GM19452 (cell line): Measurements from ENCODE around the gene COX7B.
"Not testable (repeated sequence)": the region's sequence is repeated elsewhere in the genome, so short reads cannot be mapped to it uniquely, and the experiment has no call there.

Experiments
- ATAC-seq: cut with Tn5 transposase; IDR thresholded peaks from one replicate; pipeline ENCODE4 v1.9.1; 2021; ENCODE audit not compliant: unreplicated experiment

The COX7B gene

DNA sequence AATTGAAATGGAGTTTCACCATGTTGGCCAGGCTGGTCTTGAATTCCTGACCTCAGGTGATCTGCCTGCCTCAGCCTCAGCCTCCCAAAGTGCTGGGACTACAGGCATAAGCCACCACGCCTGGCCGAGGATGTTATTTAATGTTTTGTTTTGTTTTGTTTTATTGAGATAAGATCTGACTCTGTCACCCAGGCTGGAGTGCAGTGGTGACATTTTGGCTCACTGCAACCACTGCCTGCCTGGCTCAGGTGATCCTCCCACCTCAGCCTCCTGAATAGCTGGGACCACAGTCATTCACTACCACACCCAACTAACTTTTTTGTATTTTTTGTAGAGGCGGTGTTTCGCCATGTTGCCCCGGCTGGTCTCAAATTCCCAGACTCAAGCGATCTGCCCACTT lies 45.8 kb downstream of the COX7B start:
- ATAC-seq = not testable (repeated sequence)

DNA sequence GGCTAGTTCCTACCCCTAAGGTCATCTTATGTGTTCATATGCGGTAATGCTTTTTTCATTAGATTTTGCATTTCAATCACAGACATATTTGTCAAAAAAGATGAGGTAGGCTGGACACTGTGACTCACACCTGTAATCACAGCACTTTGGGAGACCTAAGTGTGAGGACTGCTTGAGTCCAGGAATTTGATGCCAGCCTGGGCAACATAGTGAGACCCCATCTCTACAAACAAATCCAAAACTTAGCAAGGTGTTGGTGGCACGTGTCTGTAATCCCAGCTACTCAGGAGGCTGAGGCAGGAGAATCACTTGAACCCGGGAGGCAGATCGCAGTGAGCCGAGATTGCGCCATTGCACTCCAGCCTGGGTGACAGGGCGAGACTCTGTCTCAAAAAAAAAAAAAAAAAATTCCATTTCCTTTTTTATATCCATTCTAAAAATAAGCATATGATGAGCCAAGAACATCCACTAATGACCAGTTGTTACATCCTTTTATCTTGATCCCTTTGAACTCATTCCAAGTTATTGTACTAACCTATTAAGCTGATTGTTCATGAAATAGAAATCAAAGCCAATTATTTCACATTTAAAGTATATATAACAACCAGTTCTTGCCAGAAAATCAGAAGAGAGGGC lies 46.8 kb downstream of the COX7B start:
- ATAC-seq = no peak

DNA sequence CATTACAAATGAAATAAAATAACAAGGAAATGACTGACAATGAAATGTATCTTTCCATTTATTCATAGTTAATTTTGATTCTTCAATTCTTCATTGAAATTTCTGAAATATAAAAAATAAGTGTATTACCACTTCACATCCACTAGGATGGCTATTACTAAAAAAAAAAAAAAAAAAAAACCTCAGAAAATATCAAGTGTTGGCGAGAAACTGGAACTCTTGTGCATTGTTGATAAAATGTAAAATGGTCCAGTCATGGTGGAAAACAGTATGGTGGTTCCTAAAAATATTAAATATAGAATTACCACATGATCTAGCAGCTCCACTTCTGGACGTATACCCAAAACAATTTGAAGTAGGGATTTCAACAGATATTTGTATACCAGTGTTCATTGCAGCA lies 47.3 kb downstream of the COX7B start:
- no peak for ATAC-seq

DNA sequence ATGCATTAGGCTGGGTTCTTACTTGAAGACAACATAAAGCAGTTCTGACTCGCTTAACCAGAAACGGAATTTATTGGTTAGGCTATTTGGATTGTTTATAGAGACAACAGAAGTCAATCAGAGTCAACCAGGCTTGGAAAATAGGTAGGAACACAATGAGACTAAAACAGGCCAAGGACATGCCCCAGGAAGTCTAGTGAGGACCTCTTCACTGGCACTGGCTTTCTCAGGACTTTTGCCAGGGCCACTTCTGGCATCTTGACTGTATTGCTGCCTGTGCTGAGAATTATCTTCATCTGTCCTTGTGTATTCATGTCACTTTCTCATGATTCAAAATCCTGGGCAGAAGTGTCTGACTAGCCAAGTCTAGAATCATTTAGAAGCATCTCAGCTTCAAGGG lies 50.6 kb downstream of the COX7B start:
- ATAC-seq = no peak

DNA sequence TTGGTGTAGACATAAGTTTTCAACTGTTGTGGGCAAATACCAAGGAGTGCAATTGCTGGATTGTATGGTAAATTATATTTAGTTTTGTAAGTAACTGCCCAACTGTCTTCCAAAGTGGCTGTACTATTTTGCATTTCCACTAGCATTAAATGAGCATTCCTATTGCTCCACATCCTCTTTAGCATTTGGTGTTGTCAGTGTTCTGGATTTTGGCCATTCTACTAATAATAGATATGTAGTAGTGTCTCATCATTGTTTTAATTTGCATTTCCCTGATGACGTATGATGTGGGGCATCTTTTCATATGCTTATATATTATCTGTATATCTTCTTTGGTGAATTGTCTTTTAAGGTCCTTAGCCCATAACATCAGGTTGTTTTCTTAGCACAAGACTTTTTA lies 52.9 kb downstream of the COX7B start:
- ATAC-seq = no peak

DNA sequence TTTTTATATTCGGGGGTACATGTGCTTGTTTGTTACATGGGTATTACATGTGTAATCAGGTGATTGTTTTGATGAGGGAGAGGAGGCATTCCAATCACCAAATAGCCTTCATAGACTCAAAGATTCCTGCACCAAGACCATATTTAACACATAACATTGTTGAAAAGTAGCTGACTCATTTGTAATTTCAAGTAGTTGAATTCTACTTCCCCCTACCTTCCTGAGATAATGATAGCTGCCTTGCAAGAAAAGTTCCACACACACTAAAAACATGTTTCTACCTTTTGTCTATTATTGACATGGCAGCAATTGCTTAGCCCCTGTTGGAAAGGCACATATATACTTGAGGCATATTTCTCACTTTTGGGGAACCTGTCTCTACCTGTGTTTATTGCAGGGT lies 54.0 kb downstream of the COX7B start:
- ATAC-seq = no peak

DNA sequence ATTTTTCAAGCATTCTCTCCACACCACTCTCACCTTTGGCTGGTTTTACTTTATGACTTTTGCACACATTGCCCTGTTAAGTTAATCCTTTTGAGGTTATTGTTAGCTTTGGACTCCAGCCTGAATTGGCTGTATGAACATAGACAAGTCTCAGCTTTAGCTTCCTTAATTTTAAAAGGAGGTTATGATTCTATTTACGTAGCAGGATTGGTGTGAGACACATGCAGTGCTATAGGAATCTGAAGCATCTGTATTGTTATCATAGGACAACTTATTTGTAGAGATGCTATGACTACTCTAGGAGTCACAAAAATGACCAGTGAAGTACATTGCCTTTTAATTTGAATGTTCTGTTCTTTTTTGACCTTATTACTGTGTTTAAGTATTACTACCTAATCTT lies 54.4 kb downstream of the COX7B start:
- no peak for ATAC-seq
